Subcutaneous abdominal adipose tissue (tissue), 5 donors: ENCODE measurements around the gene TRIM63.

Experiments used
- H3K27ac ChIP-seq: one replicate; pipeline ENCODE4 v1.7.0; 2013; ENCODE audit warnings: low read depth, mild to moderate bottlenecking, inconsistent platforms, low read length, moderate library complexity
- H3K27me3 ChIP-seq, 5 donors: one replicate each; pipeline ENCODE4 v1.7.0; 2013; ENCODE audit warnings: low read length in 5 of 5, inconsistent platforms in 1 of 5; ENCODE audit not compliant: control insufficient read depth in 5 of 5, insufficient read depth in 4 of 5
- H3K36me3 ChIP-seq, 5 donors: one replicate each; pipeline ENCODE4 v1.7.0; 2013; ENCODE audit warnings: low read length in 5 of 5; ENCODE audit not compliant: control insufficient read depth in 5 of 5, insufficient read depth in 5 of 5
- H3K4me1 ChIP-seq, 5 donors: one replicate each; pipeline ENCODE4 v1.7.0; 2013; ENCODE audit warnings: low read length in 5 of 5, mild to moderate bottlenecking in 3 of 5, moderate library complexity in 1 of 5; ENCODE audit not compliant: control insufficient read depth in 5 of 5, insufficient read depth in 5 of 5
- H3K4me3 ChIP-seq, 5 donors: one replicate each; pipeline ENCODE4 v1.7.0; 2013; ENCODE audit warnings: low read length in 5 of 5, low read depth in 1 of 5
- H3K9ac ChIP-seq, 5 donors: one replicate each; pipeline ENCODE4 v1.7.0; 2013; ENCODE audit warnings: low read length in 5 of 5, mild to moderate bottlenecking in 4 of 5, moderate library complexity in 3 of 5
- H3K9me3 ChIP-seq, 5 donors: one replicate each; pipeline ENCODE4 v1.7.0; 2013; ENCODE audit warnings: low read length in 5 of 5; ENCODE audit not compliant: control insufficient read depth in 5 of 5
- donor health status: healthy.
- donor health status: healthy.
- donor health status: healthy.
- donor health status: healthy.
- donor health status: healthy.

Gene TRIM63

GRCh38 chr1:26028490-26028980 lies 38.9 kb downstream of the TRIM63 start:
- Histone ChIP-seq H3K27ac (no peak overlapping the region), H3K4me3 (no peak overlapping the region), H3K27me3 (peaks cover 0 to 11% (median 10%) of the 10 kb centered on the region in 5 donors), H3K4me1 (no peaks in the 10 kb centered on the region), H3K36me3 (no peaks in the 10 kb centered on the region), H3K9me3 (no peaks in the 10 kb centered on the region), H3K9ac (no peak overlapping the region)

- no peaks in the 10 kb centered on the region for H3K36me3 ChIP-seq
Observed at GRCh38 chr1:26027716-26028489, 39.5 kb downstream of the TRIM63 start.

GRCh38 chr1:26025517-26025916 lies 41.9 kb downstream of the TRIM63 start:
- H3K4me1 ChIP-seq, result peaks cover 0 to 6% (median 4%) of the 10 kb centered on the region in 5 donors
- no peaks in the 10 kb centered on the region for H3K36me3 ChIP-seq
- H3K9ac ChIP-seq, result no peak overlapping the region
- no peaks in the 10 kb centered on the region for H3K9me3 ChIP-seq
- no peak overlapping the region for H3K27ac ChIP-seq
- H3K27me3 ChIP-seq, result peaks cover 15 to 33% (median 22%) of the 10 kb centered on the region in 5 donors
- H3K4me3 ChIP-seq, result no peak overlapping the region

More at GRCh38 chr1:26027716-26028489, 39.5 kb downstream of the TRIM63 start:
- Histone ChIP-seq H3K9me3 (no peaks in the 10 kb centered on the region), H3K4me1 (no peaks in the 10 kb centered on the region), H3K27ac (no peak overlapping the region), H3K4me3 (no peak overlapping the region), H3K9ac (no peak overlapping the region), H3K27me3 (peaks cover 4 to 14% (median 9%) of the 10 kb centered on the region in 5 donors)

- Histone ChIP-seq H3K27ac (no peak overlapping the region), H3K9ac (no peak overlapping the region), H3K36me3 (no peaks in the 10 kb centered on the region), H3K4me3 (no peak overlapping the region), H3K4me1 (peaks cover 0 to 6% (median 4%) of the 10 kb centered on the region in 5 donors), H3K27me3 (peaks cover 20 to 38% (median 26%) of the 10 kb centered on the region in 5 donors), H3K9me3 (no peaks in the 10 kb centered on the region)
Observed at GRCh38 chr1:26025060-26025459, 42.4 kb downstream of the TRIM63 start.

- H3K36me3 ChIP-seq, result no peaks in the 10 kb centered on the region
- no peak overlapping the region for H3K9ac ChIP-seq
- H3K27ac ChIP-seq, result no peak overlapping the region
- H3K9me3 ChIP-seq, result no peaks in the 10 kb centered on the region
- H3K4me1 ChIP-seq, result peaks cover 0 to 6% (median 4%) of the 10 kb centered on the region in 5 donors
- no peak overlapping the region for H3K4me3 ChIP-seq
- peaks cover 21 to 40% (median 27%) of the 10 kb centered on the region in 5 donors for H3K27me3 ChIP-seq
Observed at GRCh38 chr1:26023826-26024225, 43.6 kb downstream of the TRIM63 start.

- H3K9me3 ChIP-seq, result no peaks in the 10 kb centered on the region
- H3K27me3 ChIP-seq, result peaks cover 21 to 40% (median 30%) of the 10 kb centered on the region in 5 donors
- H3K27ac ChIP-seq, result no peak overlapping the region
- H3K9ac ChIP-seq, result no peak overlapping the region
- peaks cover 0 to 6% (median 4%) of the 10 kb centered on the region in 5 donors for H3K4me1 ChIP-seq
- no peaks in the 10 kb centered on the region for H3K36me3 ChIP-seq
- H3K4me3 ChIP-seq, result no peak overlapping the region
Observed at GRCh38 chr1:26023009-26023408, 44.4 kb downstream of the TRIM63 start.

GRCh38 chr1:26022404-26022779 lies 45.0 kb downstream of the TRIM63 start:
- H3K4me3 ChIP-seq, result no peak overlapping the region
- no peak overlapping the region for H3K9ac ChIP-seq
- peaks cover 18 to 40% (median 31%) of the 10 kb centered on the region in 5 donors for H3K27me3 ChIP-seq
- H3K4me1 ChIP-seq, result peaks cover 0 to 6% (median 4%) of the 10 kb centered on the region in 5 donors
- H3K27ac ChIP-seq, result no peak overlapping the region
- H3K36me3 ChIP-seq, result no peaks in the 10 kb centered on the region
- no peaks in the 10 kb centered on the region for H3K9me3 ChIP-seq

- Histone ChIP-seq H3K9me3 (no peaks in the 10 kb centered on the region), H3K9ac (no peak within 1 kb of the TSS), H3K27ac (no peak within 1 kb of the TSS), H3K4me3 (no peak within 1 kb of the TSS), H3K4me1 (peaks cover 0 to 6% (median 4%) of the 10 kb centered on the region in 5 donors), H3K36me3 (no peaks in the 10 kb centered on the region), H3K27me3 (peaks cover 18 to 44% (median 32%) of the 10 kb centered on the region in 5 donors)
Observed at GRCh38 chr1:26021647-26022403, 45.6 kb downstream of the TRIM63 start, which contains the start of gene EXTL1. Gene EXTL1 (plus strand): TSS chr1:26021775. CDS start chr1:26022647, 872 bp downstream.

- no peak overlapping the region for H3K9ac ChIP-seq
- H3K4me1 ChIP-seq, result peaks cover 0 to 8% (median 5%) of the 10 kb centered on the region in 5 donors
- no peak overlapping the region for H3K4me3 ChIP-seq
Observed at GRCh38 chr1:26020941-26021646, 46.3 kb downstream of the TRIM63 start.

More at GRCh38 chr1:26020941-26021646, 46.3 kb downstream of the TRIM63 start:
- Histone ChIP-seq H3K27me3 (peaks cover 18 to 44% (median 32%) of the 10 kb centered on the region in 5 donors), H3K36me3 (no peaks in the 10 kb centered on the region), H3K27ac (no peak overlapping the region), H3K9me3 (no peaks in the 10 kb centered on the region)
